ENCODE results near the gene FUT7. TPM values are rescaled to one million over a fixed set of nuclear protein-coding genes. Genes with fewer than 3 reads are reported as not detected.

FUT7 gene
- polyA plus RNA-seq, 4 donors: 0.08 to 0.12 TPM; not detected in 2

DNA sequence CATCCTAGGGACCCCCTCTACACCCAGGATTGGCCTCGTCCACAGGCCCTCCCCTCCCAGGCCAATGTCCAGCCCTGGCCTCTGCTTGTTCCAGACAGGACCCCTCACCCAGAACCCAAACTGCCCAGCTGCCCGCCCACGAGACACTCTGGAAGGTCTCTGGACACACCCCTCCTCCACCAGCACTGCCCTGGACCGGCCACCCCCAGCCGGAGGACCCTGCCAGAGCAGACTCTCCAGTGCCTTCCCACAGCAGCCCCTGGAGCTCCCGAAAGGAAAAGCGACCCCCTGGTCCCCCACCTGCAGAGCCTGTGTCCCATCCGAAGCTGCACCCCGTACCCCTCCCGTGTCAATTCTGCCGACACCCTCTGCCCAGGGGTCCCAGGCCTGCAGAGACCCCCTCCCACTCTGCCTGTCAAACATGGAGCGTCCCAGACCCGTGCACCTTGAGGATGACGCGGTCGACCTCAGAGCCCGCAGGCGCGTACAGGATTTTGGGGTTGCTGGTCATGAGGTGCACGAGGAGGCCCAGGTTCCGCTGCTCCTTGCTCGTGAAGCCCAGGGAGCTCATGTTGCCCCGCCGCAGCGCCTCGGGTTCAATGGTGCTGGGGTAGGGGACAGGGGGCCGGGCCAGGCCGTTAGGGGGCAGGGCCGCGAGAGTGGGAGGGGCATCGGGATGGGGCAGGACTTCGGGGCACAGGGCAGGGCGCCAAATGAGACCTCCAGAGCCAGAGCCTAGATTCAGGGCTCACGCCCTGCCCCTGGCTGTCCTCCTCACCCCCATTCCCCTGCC, 11.8 kb downstream of the FUT7 start:
- DNase-seq (ENCODE audit: low read depth in 4 of 4, low spot score in 2 of 4): no peak

- DNase-seq (ENCODE audit: low read depth in 4 of 4, low spot score in 2 of 4): no peak
Observed at GRCh38 chr9:137018761-137019559, 12.9 kb downstream of the FUT7 start.

DNA sequence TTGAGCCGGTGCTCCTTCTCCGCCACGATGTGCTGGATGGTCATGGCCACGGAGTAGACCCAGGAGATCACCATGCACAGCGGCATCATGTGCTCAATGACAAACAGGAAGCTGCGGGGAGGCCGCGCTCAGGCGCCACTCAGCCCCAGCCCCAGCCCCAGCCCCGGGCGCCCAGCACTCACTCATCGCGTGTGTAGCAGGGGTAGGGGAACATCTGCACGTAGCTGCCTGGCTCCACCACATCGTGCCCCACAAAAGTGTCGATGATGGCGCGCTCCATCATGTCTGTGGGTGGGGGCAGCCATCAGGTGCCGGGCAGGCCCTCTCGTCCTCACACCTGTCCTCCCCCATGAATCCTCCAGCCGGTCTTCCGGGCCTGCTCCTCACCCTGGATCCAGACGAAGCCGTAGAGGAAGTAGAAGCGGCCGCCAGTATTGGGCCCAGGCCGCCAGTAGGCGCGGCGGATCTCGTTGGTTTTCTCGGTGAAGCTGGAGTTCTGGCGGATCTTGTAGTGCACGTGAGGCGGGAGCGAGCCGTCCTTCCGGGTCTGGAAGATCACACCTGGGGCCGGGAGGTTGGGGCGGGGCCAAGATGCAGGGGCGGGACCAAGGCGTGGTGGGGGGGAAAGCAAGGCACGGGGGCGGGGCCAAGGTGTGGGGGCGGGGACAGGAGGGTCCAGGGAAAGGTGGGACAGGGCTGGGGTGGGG, 13.9 kb downstream of the FUT7 start:
- DNase-seq (ENCODE audit: low read depth in 4 of 4, low spot score in 2 of 4): no peak

DNA sequence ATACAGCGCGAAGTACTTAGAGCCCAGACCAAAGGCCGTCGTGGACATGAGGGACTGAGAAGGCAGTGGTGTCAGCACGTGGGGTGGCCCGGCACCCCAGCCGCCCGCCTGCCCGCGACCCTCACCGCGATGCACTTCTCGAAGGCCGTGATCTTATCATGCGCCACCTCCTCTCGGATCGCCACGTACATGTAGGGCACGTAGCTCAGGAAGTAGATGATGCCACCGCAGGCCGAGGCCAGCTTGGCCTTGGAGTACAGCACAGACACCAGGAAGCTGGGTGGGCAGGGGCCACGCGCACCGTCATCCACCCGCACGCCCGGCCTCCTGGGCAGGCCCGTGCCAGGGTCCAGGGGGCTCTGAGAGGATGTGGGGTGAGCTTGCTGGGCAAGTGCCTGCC, 14.8 kb downstream of the FUT7 start:
- no peak for DNase-seq (ENCODE audit: low read depth in 4 of 4, low spot score in 2 of 4)

DNA sequence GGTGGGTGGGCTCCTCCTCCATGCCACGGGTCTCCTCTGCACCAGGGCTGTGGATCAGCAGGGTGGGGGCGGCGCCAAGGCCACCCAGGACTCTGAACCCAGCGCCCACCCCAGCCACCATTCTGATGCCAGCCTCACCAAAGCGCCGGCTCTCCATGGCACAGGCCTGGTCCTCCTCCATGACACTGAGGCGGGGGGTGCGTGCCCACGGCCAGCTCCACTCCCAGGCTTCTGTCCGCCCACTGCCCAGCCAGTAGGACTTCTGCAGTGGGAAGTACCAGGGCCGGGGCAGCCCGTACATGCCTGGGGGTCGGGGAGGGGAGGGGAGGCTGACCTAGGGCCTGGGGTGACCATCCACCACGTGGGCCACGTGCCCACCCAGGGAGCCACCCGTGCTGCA, 15.5 kb downstream of the FUT7 start:
- DNase-seq (ENCODE audit: low read depth in 4 of 4, low spot score in 2 of 4): no peak

- no peak for DNase-seq (ENCODE audit: low read depth in 4 of 4, low spot score in 2 of 4)
Observed at GRCh38 chr9:137015976-137016375, 15.9 kb downstream of the FUT7 start.

- no peak for DNase-seq (ENCODE audit: low read depth in 4 of 4, low spot score in 2 of 4)
Observed at GRCh38 chr9:137015540-137015930, 16.4 kb downstream of the FUT7 start.

DNA sequence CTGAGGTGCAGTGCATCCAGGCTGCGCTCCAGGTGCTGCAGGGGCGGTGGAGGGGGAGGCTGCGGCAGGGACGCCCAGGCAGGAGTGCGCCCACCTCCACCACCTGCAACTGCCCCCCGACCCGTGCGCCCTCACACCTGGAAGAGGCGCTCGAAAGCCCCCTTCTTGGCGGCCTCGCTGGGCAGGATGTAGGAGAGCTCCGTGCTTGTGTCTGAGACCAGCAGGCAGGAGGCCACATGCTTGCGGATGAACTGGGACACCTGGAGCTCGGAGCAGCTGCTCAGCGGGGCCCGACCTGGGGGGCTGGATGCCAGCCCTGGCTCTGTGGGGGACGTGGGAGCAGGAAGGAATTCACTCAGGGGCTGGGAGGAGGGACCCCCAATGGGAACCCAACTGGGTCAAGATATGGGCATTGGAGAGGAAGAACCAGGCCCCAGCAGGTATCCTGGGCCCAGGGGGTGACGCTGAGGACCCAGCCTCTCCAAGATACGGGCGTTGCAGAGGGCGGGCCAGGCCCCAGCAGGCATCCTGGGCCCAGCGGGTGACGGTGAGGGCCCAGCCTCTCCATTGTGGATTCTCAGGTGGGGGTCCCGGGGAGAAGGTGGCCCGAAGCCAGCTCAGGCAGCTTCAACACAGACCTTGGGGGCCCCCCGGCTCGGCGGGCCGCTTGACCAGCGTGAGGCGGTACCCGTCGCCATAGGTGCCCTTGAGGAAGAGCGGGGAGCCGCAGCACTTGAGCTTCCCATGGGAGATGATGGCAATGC, 16.9 kb downstream of the FUT7 start:
- DNase-seq (ENCODE audit: low read depth in 4 of 4, low spot score in 2 of 4): no peak

DNA sequence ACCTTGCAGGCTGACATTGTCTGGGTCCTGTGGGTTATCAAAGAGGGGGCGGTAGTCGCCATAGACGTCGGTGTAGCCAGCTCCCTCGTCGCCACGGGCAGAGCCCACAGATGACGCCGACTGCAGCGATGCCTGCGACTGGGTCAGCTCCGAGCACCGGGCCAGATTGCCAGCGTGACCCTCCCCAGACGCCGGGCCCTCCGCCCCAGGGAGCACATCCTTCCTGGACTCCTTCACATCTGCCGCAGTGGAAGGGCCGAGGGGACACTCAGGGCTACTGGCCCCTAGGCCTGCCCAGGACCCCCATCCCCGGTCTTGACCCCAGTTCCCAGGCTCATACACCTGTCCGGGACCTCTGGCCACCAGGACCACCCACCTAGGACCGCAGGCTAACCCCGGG, 17.7 kb downstream of the FUT7 start:
- no peak for DNase-seq (ENCODE audit: low read depth in 4 of 4, low spot score in 2 of 4)

DNA sequence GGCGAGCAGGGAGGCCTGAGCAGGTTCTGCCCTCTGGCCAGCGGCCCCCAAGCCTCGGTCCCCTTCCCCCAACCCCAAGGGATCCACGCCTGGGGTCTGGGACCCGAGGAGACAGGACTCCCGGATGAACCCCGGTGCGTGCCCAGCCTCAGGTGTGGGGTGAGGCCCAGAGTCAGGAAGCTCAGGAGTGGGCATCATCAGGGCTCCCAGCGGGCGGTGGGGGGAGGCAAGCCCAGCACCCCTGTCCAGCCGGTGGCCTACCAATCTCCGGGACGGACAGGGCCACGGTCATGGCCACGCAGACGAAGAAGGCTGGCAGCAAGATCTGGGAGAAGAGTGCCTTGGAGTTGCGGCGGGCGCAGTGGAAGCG, 18.3 kb downstream of the FUT7 start:
- no peak for DNase-seq (ENCODE audit: low read depth in 4 of 4, low spot score in 2 of 4)

DNA sequence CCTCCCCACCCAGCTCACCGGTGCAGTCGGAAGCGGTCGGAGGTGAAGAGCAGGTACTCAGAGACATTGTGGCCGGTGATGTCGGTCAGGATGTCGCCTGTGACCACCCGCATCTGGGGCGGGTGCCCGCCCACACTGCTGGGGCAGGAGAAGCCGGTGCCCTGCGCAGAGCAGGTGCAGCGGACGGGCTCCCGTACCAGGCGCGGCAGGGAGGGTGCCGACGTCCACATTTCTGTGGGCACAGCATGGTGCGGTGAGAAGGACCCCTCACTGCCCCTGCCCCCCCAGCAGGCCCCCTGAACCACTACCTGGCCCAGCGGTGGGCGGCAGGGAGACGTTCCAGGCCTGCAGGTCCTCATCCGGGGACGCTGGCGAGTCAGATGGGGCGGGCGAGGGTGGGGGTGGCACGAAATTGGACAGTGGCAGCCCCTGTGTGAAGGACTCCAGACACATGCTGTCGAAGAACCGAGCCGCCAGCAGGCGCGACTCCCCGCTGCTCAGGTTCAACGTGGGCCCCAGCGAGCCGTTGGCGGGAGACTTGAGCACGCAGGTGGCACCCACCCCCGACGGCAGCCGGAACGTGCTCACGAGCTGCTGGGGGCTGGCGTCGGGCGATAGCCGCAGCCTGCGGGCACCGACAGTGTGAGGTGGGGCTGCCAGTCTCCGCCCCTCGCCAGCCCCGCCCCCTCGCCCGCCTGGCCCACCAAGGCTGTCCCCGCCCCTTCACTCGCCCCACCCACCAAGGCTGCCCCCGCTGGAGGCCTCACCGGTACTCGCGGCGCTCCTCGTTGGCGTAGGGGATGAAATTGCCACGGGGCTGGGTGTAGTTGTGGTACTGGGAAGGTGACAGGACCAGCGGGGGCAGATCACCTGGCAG, 19.0 kb downstream of the FUT7 start:
- DNase-seq (ENCODE audit: low read depth in 4 of 4, low spot score in 2 of 4): no peak

DNA sequence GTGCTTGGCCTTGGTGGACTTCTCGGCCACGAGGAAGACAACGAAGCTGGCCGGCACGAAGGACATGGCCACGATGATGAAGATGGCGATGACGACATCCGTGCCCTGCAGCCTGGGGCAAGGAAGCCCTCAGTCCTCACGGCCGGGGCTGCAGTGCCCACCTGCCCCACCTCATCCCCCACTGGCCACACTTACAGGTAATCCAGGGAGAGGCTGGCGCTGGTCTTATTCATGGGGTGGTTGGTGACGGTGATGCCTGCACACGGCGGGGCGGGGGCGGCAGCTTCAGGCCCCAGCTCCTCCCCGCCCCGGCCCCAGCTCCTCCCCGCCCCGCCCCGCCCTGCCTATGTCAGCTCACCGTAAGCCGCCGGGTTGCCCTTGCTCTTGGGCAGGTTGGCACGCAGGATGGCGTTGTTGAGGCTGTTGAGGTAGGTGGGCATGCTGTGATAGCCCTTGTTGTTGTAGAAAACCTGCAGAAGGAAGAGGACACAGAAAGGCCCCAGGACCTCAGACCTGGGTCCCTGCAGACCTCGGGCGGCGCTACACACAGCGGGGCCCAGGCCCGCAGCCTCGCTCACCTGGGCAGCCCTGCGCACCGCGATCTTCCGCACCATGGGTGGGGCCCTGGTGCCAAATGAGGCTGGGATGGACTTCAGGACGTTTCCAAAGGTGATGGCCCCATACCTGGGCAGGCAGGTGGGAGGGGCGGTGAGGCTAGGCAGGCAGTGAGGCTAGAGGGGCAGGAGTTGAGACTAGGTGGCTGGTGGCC, 19.8 kb downstream of the FUT7 start:
- no peak for DNase-seq (ENCODE audit: low read depth in 4 of 4, low spot score in 2 of 4)

DNA sequence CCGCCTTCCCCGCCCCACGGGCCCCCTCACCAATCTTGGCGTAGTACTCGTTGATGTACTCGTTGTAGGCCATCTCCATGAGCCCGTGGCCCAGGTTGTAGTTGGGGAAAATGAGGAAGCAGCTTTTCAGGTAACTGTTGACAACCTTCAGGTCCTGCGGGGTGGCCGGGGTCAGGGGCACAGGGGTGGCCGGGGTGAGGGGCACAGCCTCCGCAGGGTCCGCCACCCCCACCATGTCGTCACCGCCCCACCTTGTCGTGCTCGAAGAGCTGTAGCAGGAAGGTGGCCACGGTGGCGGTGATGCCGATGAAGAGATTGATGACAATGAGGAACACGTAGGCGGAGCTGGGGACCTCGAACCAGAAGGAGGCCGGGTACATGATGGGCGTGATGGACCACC, 20.7 kb downstream of the FUT7 start:
- DNase-seq (ENCODE audit: low read depth in 4 of 4, low spot score in 2 of 4): no peak

DNA sequence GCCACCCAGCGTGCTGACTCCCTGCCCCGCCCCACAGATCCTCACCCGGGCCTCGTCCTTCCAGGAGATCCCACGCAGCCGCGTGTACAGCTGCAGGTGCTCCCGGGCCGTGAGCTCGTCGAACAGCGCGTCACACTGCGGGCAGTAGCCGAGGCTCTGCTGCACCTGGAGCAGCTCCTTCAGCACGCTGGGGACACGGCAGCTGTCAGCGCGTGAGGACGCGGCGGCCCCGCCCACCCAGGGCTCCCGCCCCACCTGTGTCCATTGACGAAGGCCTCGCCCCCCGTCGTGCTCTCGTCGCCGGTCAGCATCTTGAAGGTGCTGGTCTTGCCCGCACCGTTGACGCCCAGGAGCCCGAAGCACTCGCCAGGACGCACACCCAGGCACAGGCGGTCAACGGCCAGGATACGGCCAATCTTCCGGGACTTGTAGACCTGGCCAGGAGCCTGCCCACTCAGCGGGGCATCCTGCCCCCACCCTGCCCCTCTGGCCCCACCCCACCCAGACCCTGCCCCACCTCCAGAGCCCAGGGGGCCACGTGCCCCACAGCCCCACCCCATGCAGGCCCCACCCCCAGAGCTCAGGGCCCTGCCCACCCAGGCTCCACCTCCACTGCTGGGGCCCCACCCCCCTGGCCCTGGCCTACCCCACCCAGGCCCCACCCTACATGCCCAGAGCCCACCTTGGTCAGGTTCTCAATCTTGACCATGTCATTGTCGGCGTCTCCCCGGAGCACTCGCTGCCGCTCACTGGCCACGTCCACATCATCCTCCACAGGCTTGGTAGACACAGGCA, 21.8 kb downstream of the FUT7 start:
- no peak for DNase-seq (ENCODE audit: low read depth in 4 of 4, low spot score in 2 of 4)

DNA sequence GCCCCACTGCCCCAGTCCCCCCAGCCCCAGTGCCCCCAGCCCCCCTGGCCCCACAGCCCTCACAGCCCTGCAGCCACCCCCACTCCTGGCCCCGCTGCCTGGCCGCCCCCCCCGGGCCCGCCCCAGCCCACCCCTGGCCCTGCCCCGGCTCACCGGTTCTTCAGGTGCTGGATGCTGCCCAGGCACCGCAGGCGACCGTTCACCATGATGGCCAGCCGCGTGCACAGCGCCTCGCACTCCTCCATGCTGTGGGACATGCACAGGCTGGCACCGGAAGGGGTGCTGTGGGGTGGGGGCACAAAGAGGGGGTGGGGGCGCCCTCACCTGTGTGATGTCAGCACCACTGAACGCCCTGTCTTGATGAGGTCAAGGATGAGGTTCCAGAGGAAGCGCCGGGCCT, 22.7 kb downstream of the FUT7 start:
- DNase-seq (ENCODE audit: low read depth in 4 of 4, low spot score in 2 of 4): no peak

DNA sequence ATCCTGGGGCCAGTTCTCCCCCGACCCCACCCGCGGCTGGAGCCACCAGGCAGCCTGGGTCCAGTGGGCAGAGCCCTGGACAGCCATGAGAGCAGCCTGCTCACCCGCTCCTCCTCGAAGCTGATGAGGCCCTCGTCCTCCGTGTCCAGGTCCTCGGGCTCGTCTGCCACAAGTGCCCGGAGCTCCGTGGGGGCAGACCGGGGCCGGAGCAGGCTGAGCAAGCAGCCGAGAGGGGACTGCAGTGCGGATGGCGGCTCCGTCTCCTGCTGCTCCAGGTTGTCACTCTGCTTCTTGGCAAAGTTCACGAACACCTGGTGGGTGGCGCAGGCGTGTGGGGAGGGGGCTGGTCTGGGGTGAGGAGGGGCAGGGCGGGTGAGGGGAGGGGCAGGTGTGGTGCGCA, 23.6 kb downstream of the FUT7 start:
- no peak for DNase-seq (ENCODE audit: low read depth in 4 of 4, low spot score in 2 of 4)

DNA sequence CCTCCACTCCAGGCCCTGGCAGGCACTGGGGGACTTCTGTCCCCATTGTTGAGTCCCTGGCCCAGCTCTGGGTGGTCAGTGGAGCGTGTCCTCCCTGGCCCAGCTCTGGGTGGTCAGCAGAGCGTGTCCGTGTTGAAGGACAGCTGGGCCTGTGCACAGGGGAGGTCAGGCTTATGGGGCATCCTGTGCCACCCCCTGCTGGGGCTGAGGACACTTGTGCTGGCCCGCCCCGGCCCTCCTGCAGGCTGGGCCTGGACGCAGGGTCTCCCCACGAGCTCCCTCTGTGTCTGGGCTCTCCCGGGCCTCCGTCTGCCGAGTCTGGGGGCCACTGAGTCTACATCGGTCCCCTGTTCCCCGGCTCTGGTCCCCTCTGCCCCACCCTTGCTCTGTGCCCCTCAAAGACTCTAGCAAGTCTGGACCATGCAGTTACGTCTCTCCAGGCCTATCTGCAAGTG, 24.0 kb downstream of the FUT7 start:
- no peak for DNase-seq (ENCODE audit: low read depth in 4 of 4, low spot score in 2 of 4)

GRCh38 chr9:137007108-137007815, 24.6 kb downstream of the FUT7 start:
- DNase-seq (ENCODE audit: low read depth in 4 of 4, low spot score in 2 of 4): no peak
